HG03159 (cell line): ENCODE measurements around the gene CELA3A.
"Not testable (repeated sequence)": the region's sequence is repeated elsewhere in the genome, so short reads cannot be mapped to it uniquely, and the experiment has no call there.

Source experiments
- ATAC-seq: cut with Tn5 transposase; IDR thresholded peaks from one replicate; pipeline ENCODE4 v1.9.1; 2021; ENCODE audit warnings: mild to moderate bottlenecking, moderate library complexity; ENCODE audit not compliant: unreplicated experiment

The CELA3A gene

GRCh38 chr1:22001409-22001808 lies at the start of gene CELA3A:
Gene CELA3A (plus strand): TSS chr1:22001657. CDS start chr1:22001675, 18 bp downstream.
- no peak for ATAC-seq

GRCh38 chr1:21952786-21953520 lies 48.5 kb upstream of the CELA3A start:
- no peak for ATAC-seq

- ATAC-seq = no peak
Measured at GRCh38 chr1:21955058-21955457, 46.4 kb upstream of the CELA3A start.

GRCh38 chr1:21955501-21956281 lies 45.8 kb upstream of the CELA3A start:
- no peak for ATAC-seq

GRCh38 chr1:21956720-21957552 lies 44.5 kb upstream of the CELA3A start:
- no peak for ATAC-seq

- no peak for ATAC-seq
Measured at GRCh38 chr1:21961337-21961736, 40.1 kb upstream of the CELA3A start.

- no peak for ATAC-seq
Measured at GRCh38 chr1:21961799-21962198, 39.7 kb upstream of the CELA3A start.

- no peak for ATAC-seq
Measured at GRCh38 chr1:21963477-21964217, 37.8 kb upstream of the CELA3A start.

GRCh38 chr1:21966247-21967000 lies 35.0 kb upstream of the CELA3A start:
- ATAC-seq = no peak

GRCh38 chr1:21967216-21967615 lies 34.2 kb upstream of the CELA3A start:
- not testable (repeated sequence) for ATAC-seq

- not testable (repeated sequence) for ATAC-seq
Measured at GRCh38 chr1:21969066-21969465, 32.4 kb upstream of the CELA3A start.

GRCh38 chr1:21970523-21970922 lies 30.9 kb upstream of the CELA3A start:
- not testable (repeated sequence) for ATAC-seq

GRCh38 chr1:21972973-21973441 lies 28.4 kb upstream of the CELA3A start:
- not testable (repeated sequence) for ATAC-seq

- not testable (repeated sequence) for ATAC-seq
Measured at GRCh38 chr1:21973948-21974347, 27.5 kb upstream of the CELA3A start.

GRCh38 chr1:21974699-21975098 lies 26.8 kb upstream of the CELA3A start:
- not testable (repeated sequence) for ATAC-seq

- not testable (repeated sequence) for ATAC-seq
Measured at GRCh38 chr1:21975296-21975695, 26.2 kb upstream of the CELA3A start.

- ATAC-seq = not testable (repeated sequence)
Measured at GRCh38 chr1:21976703-21977239, 24.7 kb upstream of the CELA3A start, which contains the start of gene CELA3B. Gene CELA3B (plus strand): TSS chr1:21977022. CDS start chr1:21977040, 18 bp downstream.

- not testable (repeated sequence) for ATAC-seq
Measured at GRCh38 chr1:21978209-21978608, 23.2 kb upstream of the CELA3A start.
